ENCODE measurements around the gene FNDC1.
"Not testable (repeated sequence)": the region's sequence is repeated elsewhere in the genome, so short reads cannot be mapped to it uniquely, and the experiment has no call there.

Gene FNDC1

GRCh38 chr6:159169193-159169555 is at the start of gene FNDC1:
FNDC1 (plus strand) TSS chr6:159169400; CDS start chr6:159169597, 197 bp downstream.
- DNase-seq (ENCODE audit: low read depth) = peak; percentile 44

GRCh38 chr6:159119791-159120190 is 49.4 kb upstream of the FNDC1 start:
- no peak for DNase-seq (ENCODE audit: low read depth)

GRCh38 chr6:159121486-159121885 is 47.7 kb upstream of the FNDC1 start:
- no peak for DNase-seq (ENCODE audit: low read depth)

- DNase-seq (ENCODE audit: low read depth) = no peak
Measured at GRCh38 chr6:159122453-159122852, 46.7 kb upstream of the FNDC1 start.

GRCh38 chr6:159123831-159124230 is 45.4 kb upstream of the FNDC1 start:
- not testable (repeated sequence) for DNase-seq (ENCODE audit: low read depth)

- no peak for DNase-seq (ENCODE audit: low read depth)
Measured at GRCh38 chr6:159125014-159125609, 44.1 kb upstream of the FNDC1 start.

- no peak for DNase-seq (ENCODE audit: low read depth)
Measured at GRCh38 chr6:159125951-159126352, 43.2 kb upstream of the FNDC1 start.

- no peak for DNase-seq (ENCODE audit: low read depth)
Measured at GRCh38 chr6:159126590-159126989, 42.6 kb upstream of the FNDC1 start.

- no peak for DNase-seq (ENCODE audit: low read depth)
Measured at GRCh38 chr6:159127701-159128100, 41.5 kb upstream of the FNDC1 start.

GRCh38 chr6:159128978-159129377 is 40.2 kb upstream of the FNDC1 start:
- no peak for DNase-seq (ENCODE audit: low read depth)

GRCh38 chr6:159130846-159131245 is 38.4 kb upstream of the FNDC1 start:
- DNase-seq (ENCODE audit: low read depth) = no peak

GRCh38 chr6:159131709-159132108 is 37.5 kb upstream of the FNDC1 start:
- DNase-seq (ENCODE audit: low read depth) = no peak

GRCh38 chr6:159132664-159133063 is 36.5 kb upstream of the FNDC1 start:
- DNase-seq (ENCODE audit: low read depth) = no peak

- DNase-seq (ENCODE audit: low read depth) = peak; percentile 60
Measured at GRCh38 chr6:159134701-159135364, 34.4 kb upstream of the FNDC1 start.

- no peak for DNase-seq (ENCODE audit: low read depth)
Measured at GRCh38 chr6:159137676-159138075, 31.5 kb upstream of the FNDC1 start.

GRCh38 chr6:159142531-159142930 is 26.7 kb upstream of the FNDC1 start:
- DNase-seq (ENCODE audit: low read depth) = no peak

- DNase-seq (ENCODE audit: low read depth) = no peak
Measured at GRCh38 chr6:159148641-159149040, 20.6 kb upstream of the FNDC1 start.

GRCh38 chr6:159149641-159150040 is 19.6 kb upstream of the FNDC1 start:
- DNase-seq (ENCODE audit: low read depth) = no peak

- peak; percentile 31 for DNase-seq (ENCODE audit: low read depth)
Measured at GRCh38 chr6:159151266-159151855, 17.8 kb upstream of the FNDC1 start.

GRCh38 chr6:159152041-159152440 is 17.2 kb upstream of the FNDC1 start:
- DNase-seq (ENCODE audit: low read depth) = no peak

- DNase-seq (ENCODE audit: low read depth) = no peak
Measured at GRCh38 chr6:159152782-159153181, 16.4 kb upstream of the FNDC1 start.

- no peak for DNase-seq (ENCODE audit: low read depth)
Measured at GRCh38 chr6:159155679-159156078, 13.5 kb upstream of the FNDC1 start.

- no peak for DNase-seq (ENCODE audit: low read depth)
Measured at GRCh38 chr6:159156089-159156488, 13.1 kb upstream of the FNDC1 start.

- DNase-seq (ENCODE audit: low read depth) = no peak
Measured at GRCh38 chr6:159157431-159157830, 11.8 kb upstream of the FNDC1 start.
